COLO668 (cell line): ENCODE data around the gene SLC38A5.
A peak's percentile ranks its signal among the peaks of the same experiment; 100 is the strongest.

ENCODE experiments used
- DNase-seq: peaks from one replicate; lab custom pipeline; 2025; ENCODE audit not compliant: unreplicated experiment; lab: John Stamatoyannopoulos, UW

The SLC38A5 gene

GRCh38 chrX:48492293-48492910 lies 22.3 kb upstream of the SLC38A5 start:
- DNase-seq = no peak

- DNase-seq = no peak
Observed at GRCh38 chrX:48491809-48492208, 21.7 kb upstream of the SLC38A5 start.

- no peak for DNase-seq
Observed at GRCh38 chrX:48490661-48491060, 20.6 kb upstream of the SLC38A5 start.

- no peak for DNase-seq
Observed at GRCh38 chrX:48489892-48490291, 19.8 kb upstream of the SLC38A5 start.

DNA sequence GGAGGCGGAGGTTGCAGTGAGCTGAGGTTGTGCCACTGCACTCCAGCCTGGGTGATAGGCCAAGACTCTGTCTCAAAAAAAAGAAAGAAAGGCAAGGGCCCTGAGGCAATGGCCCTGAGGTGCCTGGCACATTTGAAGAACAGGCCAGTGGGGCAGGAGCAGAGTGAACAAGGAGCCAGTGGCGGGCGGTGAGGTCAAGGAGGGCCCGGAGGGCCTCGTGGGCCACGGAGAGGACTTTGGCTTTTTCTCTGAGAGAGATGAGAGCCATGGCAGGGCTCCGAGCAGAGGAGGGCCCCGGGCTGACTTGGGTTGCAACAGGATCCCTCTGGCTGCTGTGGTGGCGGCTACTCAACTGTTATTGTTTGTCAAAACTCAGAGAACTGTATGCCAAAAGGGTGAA lies 19.2 kb upstream of the SLC38A5 start:
- DNase-seq = no peak

DNA sequence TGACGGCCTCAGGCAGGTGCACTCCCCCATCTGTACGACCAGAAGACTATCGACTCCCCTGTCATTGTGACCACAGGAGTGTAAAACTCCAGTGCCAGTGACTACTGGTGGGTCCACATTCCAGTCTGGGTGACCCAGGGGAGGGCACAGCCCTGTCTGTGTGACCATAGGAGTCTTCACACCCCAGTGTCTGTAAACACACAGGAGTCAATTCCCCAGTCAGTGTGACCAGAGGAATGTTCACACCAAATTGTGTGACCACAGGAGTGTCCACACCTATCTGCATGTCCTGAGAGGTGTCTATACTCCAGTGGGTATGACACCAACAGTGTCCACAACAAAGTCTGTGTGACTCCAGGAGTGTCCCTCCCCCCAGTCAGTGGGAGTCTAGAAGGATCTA lies 18.0 kb upstream of the SLC38A5 start:
- no peak for DNase-seq

DNA sequence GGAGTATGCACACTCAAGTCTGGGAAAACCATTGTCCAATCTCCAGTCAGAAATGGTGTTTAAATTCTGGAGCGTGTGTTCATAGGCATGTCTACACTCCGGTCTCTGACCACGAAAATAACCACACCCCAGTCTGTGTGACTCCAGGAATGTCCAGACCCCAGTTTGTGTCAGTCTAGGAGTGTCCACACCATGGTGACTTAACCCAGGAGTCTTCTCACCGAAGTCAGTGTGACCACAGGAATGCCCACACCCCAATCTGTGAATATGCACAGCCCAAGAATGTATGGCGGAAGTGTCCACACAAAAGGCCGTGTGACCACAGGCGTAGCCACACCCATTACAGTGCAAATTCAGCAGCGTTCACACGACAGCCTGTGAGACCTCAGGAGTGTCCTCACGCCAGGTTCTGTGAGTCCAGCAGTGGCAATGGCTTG lies 17.3 kb upstream of the SLC38A5 start:
- no peak for DNase-seq

GRCh38 chrX:48482526-48482925 lies 12.5 kb upstream of the SLC38A5 start:
- no peak for DNase-seq

DNA sequence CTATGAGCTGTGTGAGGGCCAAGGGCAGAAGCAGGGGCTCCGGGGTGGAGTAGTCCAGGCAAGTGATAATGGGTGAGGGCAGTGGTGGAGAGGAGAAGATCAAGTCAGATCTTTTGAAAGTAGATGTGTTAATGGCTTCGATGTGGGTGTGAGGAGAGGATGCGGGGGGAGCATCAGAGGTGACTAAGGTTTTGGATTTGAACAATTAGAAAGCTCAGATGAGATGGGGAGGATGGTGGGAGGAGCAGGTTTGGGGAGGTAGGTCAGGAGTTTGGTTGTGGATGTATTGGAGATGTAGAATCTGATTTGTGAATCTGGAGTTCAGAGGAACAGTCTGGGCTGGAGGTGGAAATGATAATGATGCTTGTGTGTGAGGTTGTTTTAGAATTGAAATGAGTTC lies 10.5 kb upstream of the SLC38A5 start:
- no peak for DNase-seq

DNA sequence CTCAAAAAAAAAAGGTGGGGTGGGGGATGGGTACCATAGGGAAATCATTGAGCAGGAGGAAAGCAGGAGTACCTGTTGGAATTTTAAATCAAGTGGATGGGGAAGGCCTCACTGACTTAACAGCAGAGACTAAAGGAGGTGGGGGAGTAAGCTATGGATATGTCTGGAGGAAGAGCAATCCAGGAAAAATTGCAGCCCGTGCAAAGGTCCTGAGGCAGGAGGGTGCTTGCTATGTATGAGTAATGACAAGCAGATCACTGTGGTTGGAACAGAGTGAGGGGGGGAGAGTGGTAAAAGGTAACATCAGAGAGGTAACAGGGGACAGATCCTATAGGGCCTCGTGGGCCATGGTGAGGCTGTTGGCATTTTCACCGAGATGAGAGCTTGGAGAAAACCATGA lies 10.1 kb upstream of the SLC38A5 start:
- DNase-seq = no peak

- DNase-seq = no peak
Observed at GRCh38 chrX:48478806-48479205, 8.7 kb upstream of the SLC38A5 start.

- DNase-seq = no peak
Observed at GRCh38 chrX:48477960-48478755, 8.1 kb upstream of the SLC38A5 start.

- no peak for DNase-seq
Observed at GRCh38 chrX:48476919-48477318, 6.9 kb upstream of the SLC38A5 start.

DNA sequence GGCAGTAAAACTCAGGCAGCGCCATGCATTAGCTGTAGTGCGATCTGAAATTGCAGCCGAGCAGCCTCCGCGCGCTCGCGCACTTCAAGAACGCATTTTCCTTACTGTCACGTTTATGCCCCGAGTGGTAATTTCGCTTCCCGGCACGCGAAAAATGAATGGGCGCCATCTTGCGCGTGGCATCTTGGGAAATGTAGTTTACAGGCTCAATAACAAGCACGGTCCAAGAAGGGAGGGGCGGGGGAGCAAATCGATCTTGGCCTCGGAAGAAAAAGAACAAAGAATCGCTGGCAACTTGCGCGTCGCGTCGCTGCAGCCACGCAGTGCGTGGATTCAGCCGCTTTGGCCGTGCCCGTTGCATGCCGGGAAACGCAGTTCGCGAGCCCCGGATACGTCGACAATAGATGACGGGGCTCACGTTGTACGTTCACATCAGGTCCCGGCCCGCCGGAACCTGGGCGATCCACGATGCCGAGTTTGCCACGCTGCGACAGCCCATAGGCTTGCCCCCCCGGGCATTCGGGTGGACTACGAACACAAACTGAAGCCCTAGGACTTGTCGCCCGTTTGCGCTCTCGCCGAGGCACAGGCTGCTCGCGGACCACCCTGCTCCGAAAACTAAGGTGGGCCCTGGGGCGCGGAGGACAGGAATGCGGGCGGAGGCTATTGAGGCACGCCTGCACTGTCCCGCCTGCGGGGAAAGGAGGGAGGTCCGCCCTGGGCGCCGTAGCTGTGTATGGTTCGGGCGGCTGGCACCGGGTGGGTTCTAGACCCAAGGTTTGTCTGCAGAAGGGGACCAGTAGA lies 5.9 kb upstream of the SLC38A5 start, which contains the start of gene FTSJ1:
Gene FTSJ1 (plus strand): TSS at position 426 of the 804 bp plus-strand sequence. CDS start 1,849 bp downstream, outside the sequence.
- DNase-seq = peak; percentile 87

- DNase-seq = peak; percentile 13
Observed at GRCh38 chrX:48475296-48475695, 5.2 kb upstream of the SLC38A5 start.

- no peak for DNase-seq
Observed at GRCh38 chrX:48474581-48474980, 4.5 kb upstream of the SLC38A5 start.

- DNase-seq = no peak
Observed at GRCh38 chrX:48474127-48474526, 4.1 kb upstream of the SLC38A5 start.

DNA sequence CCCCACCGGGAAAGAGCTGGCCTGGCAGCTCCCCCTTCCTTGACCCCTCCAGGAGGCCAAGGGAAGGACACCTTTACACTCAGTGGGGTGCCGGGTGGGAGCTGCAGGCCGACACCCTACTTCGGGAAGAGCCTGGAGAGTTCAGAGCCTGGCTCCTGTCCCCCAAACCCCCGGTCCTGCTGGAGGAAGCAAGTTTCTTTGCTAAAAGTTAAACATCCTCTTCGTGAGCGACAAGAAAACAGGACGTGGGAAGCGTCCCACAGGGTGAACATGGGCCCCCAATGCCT lies 3.6 kb upstream of the SLC38A5 start:
- DNase-seq = no peak

GRCh38 chrX:48472851-48473703 lies 3.0 kb upstream of the SLC38A5 start:
- no peak for DNase-seq

- no peak for DNase-seq
Observed at GRCh38 chrX:48472225-48472624, 2.2 kb upstream of the SLC38A5 start.

DNA sequence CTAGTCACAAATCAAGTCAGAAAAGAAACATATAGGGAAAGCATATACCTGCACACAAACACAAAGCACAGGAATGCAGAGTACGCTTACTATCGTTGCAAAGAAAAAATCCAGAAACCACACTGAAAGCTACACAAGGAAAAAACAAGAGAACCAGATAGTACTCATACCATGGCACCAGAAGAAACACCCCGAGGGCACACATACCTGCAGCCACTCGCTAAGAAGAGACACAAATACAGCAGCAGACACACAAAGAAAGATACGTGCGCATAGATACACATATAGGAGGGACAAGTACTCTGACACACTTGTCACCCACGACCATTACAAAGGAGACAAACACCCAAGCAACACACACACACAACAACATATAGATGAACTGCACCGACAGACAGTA lies 1.4 kb upstream of the SLC38A5 start:
- no peak for DNase-seq
